Panc1 (cell line): Measurements from ENCODE around the gene GAP43. TPM values are rescaled to one million over a fixed set of nuclear protein-coding genes. Genes with fewer than 3 reads are reported as not detected.

ENCODE experiments used
- ATAC-seq: fragments of 200-7000 bp; cut with Tn5 transposase; 2 replicates; pipeline ENCODE4 v1.9.1; 2020; ENCODE audit warnings: mild to moderate bottlenecking, moderate library complexity
- BruUV-seq: library from RNA; stranded (reverse); fragments of 400-500 nt; replicated peaks from 2 replicates; lab custom pipeline; 2021; lab: Mats Ljungman, UMichigan
- CTCF ChIA-PET: fragments of 300-600 bp; sonication (Branson Sonifier 250); formaldehyde crosslinking; loops from one replicate; lab custom pipeline; 2022; ENCODE audit warnings: antibody characterized with exemption; lab: Charles Lee
- POLR2A ChIA-PET: fragments of 300-600 bp; sonication (Branson Sonifier 250); formaldehyde crosslinking; loops from one replicate; lab custom pipeline; 2022; ENCODE audit warnings: antibody characterized with exemption; lab: Charles Lee
- DNase-seq: peaks from one replicate; pipeline ENCODE4 v3.0.0-alpha.2; 2010; ENCODE audit warnings: low read depth, low spot score
- H3K27ac ChIP-seq: 2 replicates; pipeline ENCODE4 v1.5.1; 2011; ENCODE audit warnings: mild to moderate bottlenecking, low read length, inconsistent platforms
- H3K27me3 ChIP-seq: fragments of 200-500 bp; sonication (Bioruptor generic); 2 replicates; pipeline ENCODE4 v1.6.0; 2014; ENCODE audit warnings: low read length, inconsistent platforms; ENCODE audit not compliant: control insufficient read depth, insufficient read depth
- H3K36me3 ChIP-seq: fragments of 200-500 bp; sonication (Bioruptor generic); 2 replicates; pipeline ENCODE4 v1.5.1; 2014; ENCODE audit warnings: inconsistent platforms, mild to moderate bottlenecking, low read length, moderate library complexity; ENCODE audit not compliant: control insufficient read depth, insufficient read depth
- H3K4me1 ChIP-seq: 2 replicates; pipeline ENCODE4 v1.5.1; 2011; ENCODE audit warnings: inconsistent platforms, mild to moderate bottlenecking, low read length, moderate library complexity; ENCODE audit not compliant: control insufficient read depth, insufficient read depth
- H3K4me3 ChIP-seq, 2 experiments: 2 replicates each; pipeline ENCODE4 v1.5.1; 2011 to 2012; ENCODE audit warnings: low read depth in 2 of 2, low read length in 2 of 2, mild to moderate bottlenecking in 2 of 2, inconsistent platforms in 1 of 2, moderate library complexity in 1 of 2
- H3K9me3 ChIP-seq: fragments of 200-500 bp; sonication (Bioruptor generic); 2 replicates; pipeline ENCODE4 v1.5.1; 2014; ENCODE audit warnings: low read depth, mild to moderate bottlenecking, inconsistent platforms, low read length, moderate library complexity; ENCODE audit not compliant: control insufficient read depth, insufficient read depth
- CTCF ChIP-seq: fragments of 450-650 bp; IDR thresholded peaks from 2 replicates; pipeline ENCODE4 v1.5.1; 2017; ENCODE audit warnings: mild to moderate bottlenecking
- POLR2AphosphoS5 ChIP-seq: IDR thresholded peaks from 2 replicates; pipeline ENCODE4 v1.6.1; 2012; ENCODE audit warnings: mild to moderate bottlenecking, low read depth, low read length, moderate library complexity
- REST ChIP-seq, 2 experiments: IDR thresholded peaks; 2 replicates each; pipeline ENCODE4 v1.6.1; 2011 to 2012; ENCODE audit warnings: low read depth in 2 of 2, control low read depth in 1 of 2, low read length in 1 of 2, mild to moderate bottlenecking in 1 of 2, moderate library complexity in 1 of 2; ENCODE audit not compliant: insufficient read depth in 1 of 2
- SIN3A ChIP-seq: IDR thresholded peaks from 2 replicates; pipeline ENCODE4 v1.6.1; 2012; ENCODE audit warnings: low read depth, mild to moderate bottlenecking, low read length, moderate library complexity, borderline replicate concordance; ENCODE audit not compliant: insufficient read depth
- TCF7L2 ChIP-seq: IDR thresholded peaks from 2 replicates; pipeline ENCODE4 v1.6.1; 2011; ENCODE audit warnings: mild to moderate bottlenecking, low read depth, low read length, inconsistent platforms
- in situ Hi-C: cut with HindIII; loops from 2 replicates; pipeline ENCODE4 v1.10.0; 2016; ENCODE audit warnings: low sequenced_read_pairs, low pct_unique_long_range_greater_than_20kb
- intact Hi-C: fragments of 100-400 bp; cut with micrococcal nuclease; formaldehyde crosslinking; loops from one replicate; pipeline ENCODE4 v1.10.0; 2022; ENCODE audit not compliant: unreplicated experiment
- total RNA-seq: library from RNA; stranded (reverse); gene quantifications from one replicate; pipeline ENCODE4 v1.2.1, GENCODE V29; 2021; ENCODE audit not compliant: unreplicated experiment

The GAP43 gene
- total RNA-seq, 1 experiment from 2014 or later, result not detected

DNA sequence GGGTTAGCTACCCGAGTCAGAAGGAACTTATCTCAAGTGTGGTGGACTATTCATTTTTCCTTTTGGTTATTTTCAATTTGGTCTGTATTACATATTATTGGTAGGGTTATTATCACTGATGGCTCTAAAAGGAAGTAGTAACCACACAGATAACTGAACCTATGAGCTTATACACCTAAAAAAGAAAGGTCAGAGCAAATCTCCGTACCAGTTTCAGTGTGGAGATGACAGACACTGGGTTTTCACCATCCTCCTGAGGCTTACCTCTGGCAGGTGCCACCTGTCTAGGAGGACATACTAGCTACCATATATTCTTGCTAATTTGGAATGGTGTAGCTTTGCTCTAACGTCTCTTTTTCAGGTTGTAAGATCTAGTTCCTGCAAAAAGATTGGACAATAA is 10.2 kb downstream of the GAP43 start:
- DNase-seq (no peak), ATAC-seq (no peak)
- POLR2A ChIA-PET, result no interaction called here
- no peak overlapping the region for H3K4me3 ChIP-seq
- no peaks in the 10 kb centered on the region for H3K36me3 ChIP-seq
- no peak overlapping the region for H3K27ac ChIP-seq
- intact Hi-C loops (no loop called here), in situ Hi-C loops (no loop called here)
- TF ChIP-seq POLR2AphosphoS5 (no peak), TCF7L2 (no peak), SIN3A (no peak), REST (IDR thresholded peaks at IDR 0.05; ENCODE audit: insufficient read depth in 1 of 2, low read depth in 2 of 2, low read length in 1 of 2) (no peak), CTCF (no peak)
- H3K4me1 ChIP-seq, result no peaks in the 10 kb centered on the region
- no peaks in the 10 kb centered on the region for H3K9me3 ChIP-seq
- no peaks in the 10 kb centered on the region; the same call in none of the 2 replicates for H3K27me3 ChIP-seq
- BruUV-seq, result no TSS peak
- CTCF ChIA-PET, result no interaction called here

GRCh38 chr3:115634052-115634451 is 10.7 kb downstream of the GAP43 start:
- no peaks in the 10 kb centered on the region; the same call in none of the 2 replicates for H3K27me3 ChIP-seq
- H3K9me3 ChIP-seq, result no peaks in the 10 kb centered on the region
- no peaks in the 10 kb centered on the region for H3K36me3 ChIP-seq
- TF ChIP-seq TCF7L2 (no peak), CTCF (no peak), POLR2AphosphoS5 (no peak), SIN3A (no peak), REST (IDR thresholded peaks at IDR 0.05; ENCODE audit: insufficient read depth in 1 of 2, low read depth in 2 of 2, low read length in 1 of 2) (no peak)
- ATAC-seq (no peak), DNase-seq (no peak)
- CTCF ChIA-PET, result no interaction called here
- in situ Hi-C loops, result no loop called here
- no peaks in the 10 kb centered on the region for H3K4me1 ChIP-seq
- BruUV-seq, result no TSS peak
- no peak overlapping the region for H3K27ac ChIP-seq
- POLR2A ChIA-PET, result no interaction called here
- intact Hi-C loops, result no loop called here
- no peak overlapping the region for H3K4me3 ChIP-seq
